Thoracic aorta (tissue), 2 donors: ENCODE results near the gene SPAG16. TPM values are rescaled to one million over a fixed set of nuclear protein-coding genes. Genes with fewer than 3 reads are reported as not detected.

ENCODE experiments used
- ATAC-seq: fragments of 150-250 bp; one replicate; pipeline ENCODE4 v1.8.0; 2017; ENCODE audit warnings: low read depth; ENCODE audit not compliant: insufficient number of reproducible peaks, low FRiP score
- DNase-seq: peaks from one replicate; pipeline ENCODE4 v3.0.0-alpha.2; 2020; ENCODE audit warnings: low spot score
- H3K27ac ChIP-seq, 2 donors: fragments of 200-600 bp; sonication (generic); 1 replicate in 1 of 2; 2 replicates in 1 of 2; pipeline ENCODE4 v1.5.1; 2016; ENCODE audit warnings: mild to moderate bottlenecking in 2 of 2, moderate library complexity in 2 of 2
- H3K27me3 ChIP-seq: fragments of 200-600 bp; sonication (generic); replicated peaks from 2 replicates; pipeline ENCODE4 v1.6.0; 2016; ENCODE audit warnings: mild to moderate bottlenecking; ENCODE audit not compliant: insufficient read depth
- H3K36me3 ChIP-seq: fragments of 200-600 bp; sonication (generic); one replicate; pipeline ENCODE4 v1.5.1; 2016
- H3K4me1 ChIP-seq, 2 donors: fragments of 200-600 bp; sonication (generic); 1 replicate in 1 of 2; 2 replicates in 1 of 2; pipeline versions ENCODE4 v1.5.1 to v1.6.0; 2016; ENCODE audit warnings: low read depth in 2 of 2, mild to moderate bottlenecking in 1 of 2; ENCODE audit not compliant: control insufficient read depth in 1 of 2
- H3K4me3 ChIP-seq: fragments of 200-600 bp; sonication (generic); 2 replicates; pipeline ENCODE4 v1.5.1; 2016; ENCODE audit warnings: mild to moderate bottlenecking
- H3K9me3 ChIP-seq: fragments of 200-600 bp; sonication (generic); 2 replicates; pipeline ENCODE4 v1.5.1; 2016
- CTCF ChIP-seq: fragments of 200-600 bp; sonication (generic); IDR thresholded peaks from one replicate; pipeline ENCODE4 v1.5.1; 2019; ENCODE audit warnings: antibody characterized with exemption
- total RNA-seq, 2 donors: library from RNA; depleted of rRNA; stranded (reverse); fragments of >200 nt; gene quantifications; one replicate each; pipeline versions ENCODE4 v1.1.0 to v1.2.3, GENCODE V29; 2016

Gene SPAG16
- total RNA-seq, 2 donors from 2014 or later = 7.4 to 26.3 TPM

- no peaks in the 10 kb centered on the region for H3K27me3 ChIP-seq
Observed at GRCh38 chr2:214315324-214315723, 1031.1 kb downstream of the SPAG16 start.

GRCh38 chr2:214320211-214320610, 1035.9 kb downstream of the SPAG16 start:
- Histone ChIP-seq H3K36me3 (no peaks in the 10 kb centered on the region), H3K27me3 (no peaks in the 10 kb centered on the region), H3K9me3 (no peaks in the 10 kb centered on the region), H3K4me3 (no peak overlapping the region), H3K4me1 (no peaks in the 10 kb centered on the region), H3K27ac (no peak overlapping the region)
- TF ChIP-seq CTCF = no peak
- no peak for ATAC-seq
- DNase-seq = no peak

More at GRCh38 chr2:214315324-214315723, 1031.1 kb downstream of the SPAG16 start:
- no peak overlapping the region for H3K4me3 ChIP-seq
- no peaks in the 10 kb centered on the region for H3K4me1 ChIP-seq
- DNase-seq (no peak), ATAC-seq (no peak)
- H3K36me3 ChIP-seq = no peaks in the 10 kb centered on the region
- no peak overlapping the region for H3K27ac ChIP-seq
- no peaks in the 10 kb centered on the region for H3K9me3 ChIP-seq
- TF ChIP-seq CTCF = no peak

GRCh38 chr2:214322662-214323061, 1038.4 kb downstream of the SPAG16 start:
- Histone ChIP-seq H3K9me3 (no peaks in the 10 kb centered on the region), H3K27me3 (no peaks in the 10 kb centered on the region), H3K36me3 (no peaks in the 10 kb centered on the region), H3K27ac (no peak overlapping the region), H3K4me3 (no peak overlapping the region), H3K4me1 (no peaks in the 10 kb centered on the region)
- no peak for ATAC-seq
- DNase-seq = no peak
- TF ChIP-seq CTCF = no peak

GRCh38 chr2:214325404-214325803, 1041.1 kb downstream of the SPAG16 start:
- Histone ChIP-seq H3K4me1 (no peaks in the 10 kb centered on the region), H3K27me3 (no peaks in the 10 kb centered on the region), H3K27ac (no peak overlapping the region), H3K36me3 (no peaks in the 10 kb centered on the region), H3K9me3 (no peaks in the 10 kb centered on the region), H3K4me3 (no peak overlapping the region)
- no peak for DNase-seq
- no peak for TF ChIP-seq CTCF
- no peak for ATAC-seq

- no peaks in the 10 kb centered on the region for H3K9me3 ChIP-seq
- DNase-seq (no peak), ATAC-seq (no peak)
- no peaks in the 10 kb centered on the region for H3K27me3 ChIP-seq
- H3K4me1 ChIP-seq = no peaks in the 10 kb centered on the region
- H3K4me3 ChIP-seq = no peak overlapping the region
- TF ChIP-seq CTCF = no peak
- H3K36me3 ChIP-seq = no peaks in the 10 kb centered on the region
- H3K27ac ChIP-seq = no peak overlapping the region
Observed at GRCh38 chr2:214328941-214329340, 1044.7 kb downstream of the SPAG16 start.
